Adipose tissue (tissue), 3 donors: ENCODE measurements around the gene NHERF2. TPM values are rescaled to one million over a fixed set of nuclear protein-coding genes. Genes with fewer than 3 reads are reported as not detected.

Source experiments
- H3K27ac ChIP-seq: one replicate; pipeline ENCODE4 v1.5.1; 2013; ENCODE audit warnings: low read depth, low read length
- WGBS, 3 donors: extraction: QIAGEN DNeasy Blood & Tissue Kit; methylation state at CpG; one replicate each; pipeline ENCODE4 v1.1.7; 2013; 5-methylcytosine and 5-hydroxymethylcytosine counted together
- polyA plus RNA-seq, 3 donors: library from polyadenylated mRNA; stranded (reverse); fragments of 200-250 nt; gene quantifications; one replicate each; pipeline ENCODE4 v1.2.3, GENCODE V29; 2013
- donor health status: healthy with polysubstance abuse.
- donor health status: Bipolar disorder and iron deficiency.
- donor health status: healthy.

The NHERF2 gene
- polyA plus RNA-seq, 3 donors = 28.8 to 317 (median 232) TPM

GRCh38 chr16:2019518-2019920 is 7.2 kb upstream of the NHERF2 start, which contains the start of gene NPW:
Gene NPW, plus strand, starts transcription at chr16:2019785.
- H3K27ac ChIP-seq = no peak within 1 kb of the TSS
- 3 to 7% (median 5%) methylated on average over 14 to 33 of the region's 33 CpGs for WGBS, 3 donors

- no peak overlapping the region for H3K27ac ChIP-seq
- WGBS, 3 donors = 1 to 3% (median 2%) methylated on average over 77 to 96 of the region's 96 CpGs
Measured at GRCh38 chr16:2019921-2020831, 6.5 kb upstream of the NHERF2 start.

DNA sequence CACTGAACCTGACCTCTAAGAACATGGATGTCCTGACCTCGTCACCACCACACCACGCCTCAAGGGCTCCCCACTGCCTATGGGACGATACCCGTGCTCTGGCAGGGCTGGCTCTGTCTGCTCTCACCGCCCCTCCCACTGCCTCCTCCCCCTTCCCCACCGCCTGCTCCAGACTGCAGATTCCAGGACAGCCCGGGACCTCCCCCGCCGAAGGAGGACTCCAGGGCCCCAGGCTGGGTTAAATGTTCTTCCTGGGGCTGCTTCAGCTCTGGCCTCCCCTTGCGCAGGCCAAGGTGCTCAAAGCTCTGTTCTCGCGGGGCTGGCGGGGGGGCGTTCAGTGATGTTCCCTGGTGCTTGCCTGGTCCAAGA is 4.0 kb upstream of the NHERF2 start:
- H3K27ac ChIP-seq = no peak overlapping the region
- 2 to 3% (median 3%) methylated on average over 14 of the region's 14 CpGs for WGBS, 3 donors

DNA sequence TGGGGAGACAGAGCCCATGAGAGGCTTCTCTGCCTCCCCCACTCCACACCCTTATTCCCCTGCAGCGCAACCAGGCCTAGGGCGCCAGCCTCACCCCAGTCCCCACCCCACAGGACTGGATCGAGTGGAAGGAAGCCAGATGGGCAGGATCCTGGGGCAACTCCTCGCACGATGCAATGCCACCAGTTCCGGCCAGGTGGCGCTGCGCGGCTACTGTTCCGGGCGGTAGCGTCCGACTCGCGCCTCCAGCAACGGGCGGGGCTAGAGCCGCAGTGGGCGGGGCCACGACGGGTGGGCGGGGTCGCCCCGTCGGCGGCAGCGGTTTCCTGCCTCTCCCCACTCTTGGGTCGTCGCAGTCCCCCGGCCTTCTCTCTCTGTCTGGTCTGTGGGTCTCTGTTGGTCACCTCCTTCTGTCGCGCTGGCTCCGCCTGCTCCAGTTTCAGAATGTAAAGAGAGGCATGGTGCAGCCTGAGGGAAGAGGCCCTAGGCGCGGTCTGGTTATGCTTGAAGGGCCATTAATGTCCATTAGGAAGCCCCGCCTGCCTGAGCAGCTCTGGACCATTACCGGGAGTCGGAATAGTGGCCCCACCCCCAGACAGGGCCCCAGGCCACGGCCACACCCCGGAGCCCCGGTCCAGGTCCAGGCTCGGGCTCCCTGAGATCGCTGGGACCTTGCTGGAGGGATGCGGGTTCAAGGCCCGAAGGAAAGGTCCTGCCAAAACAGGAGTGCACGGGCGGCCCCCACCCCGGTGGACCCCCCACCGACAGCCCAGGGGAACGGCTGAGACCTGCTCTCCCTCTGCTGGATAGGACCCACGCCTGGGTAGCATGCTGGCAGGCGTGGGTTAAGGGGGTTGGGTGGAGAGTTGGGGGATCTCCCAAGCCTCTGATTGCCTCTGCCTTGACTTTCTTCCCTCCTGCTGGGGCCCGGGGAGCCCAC is 3.3 kb upstream of the NHERF2 start:
- no peak overlapping the region for H3K27ac ChIP-seq
- WGBS, 3 donors = 10 to 14% (median 11%) methylated on average over 43 to 53 of the region's 53 CpGs

DNA sequence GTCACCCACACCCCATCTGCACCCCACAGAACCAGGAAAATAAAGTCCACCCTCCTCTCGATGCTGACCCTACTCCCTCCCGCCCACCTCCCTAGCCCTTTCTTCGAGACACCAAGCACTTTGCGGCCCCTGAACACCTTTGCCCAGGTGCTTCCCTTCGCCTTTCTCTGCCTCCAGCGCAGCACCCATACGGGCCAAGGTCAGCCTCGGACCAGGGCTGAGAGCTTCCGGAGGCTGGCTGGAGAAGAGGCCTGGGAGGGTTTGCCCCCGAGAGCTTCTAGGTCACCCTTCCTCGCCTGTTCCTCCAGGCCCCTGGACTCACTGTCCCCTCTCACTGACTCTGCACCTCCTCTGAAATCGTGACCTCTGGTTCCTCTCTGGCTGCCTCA is 2.7 kb upstream of the NHERF2 start:
- 71 to 82% (median 76%) methylated on average over 12 of the region's 12 CpGs for WGBS, 3 donors
- H3K27ac ChIP-seq = no peak overlapping the region

- WGBS, 3 donors = 88 to 100% (median 94%) methylated on average over 12 to 14 of the region's 14 CpGs
- H3K27ac ChIP-seq = no peak overlapping the region
Measured at GRCh38 chr16:2025251-2025650, 1.5 kb upstream of the NHERF2 start.

DNA sequence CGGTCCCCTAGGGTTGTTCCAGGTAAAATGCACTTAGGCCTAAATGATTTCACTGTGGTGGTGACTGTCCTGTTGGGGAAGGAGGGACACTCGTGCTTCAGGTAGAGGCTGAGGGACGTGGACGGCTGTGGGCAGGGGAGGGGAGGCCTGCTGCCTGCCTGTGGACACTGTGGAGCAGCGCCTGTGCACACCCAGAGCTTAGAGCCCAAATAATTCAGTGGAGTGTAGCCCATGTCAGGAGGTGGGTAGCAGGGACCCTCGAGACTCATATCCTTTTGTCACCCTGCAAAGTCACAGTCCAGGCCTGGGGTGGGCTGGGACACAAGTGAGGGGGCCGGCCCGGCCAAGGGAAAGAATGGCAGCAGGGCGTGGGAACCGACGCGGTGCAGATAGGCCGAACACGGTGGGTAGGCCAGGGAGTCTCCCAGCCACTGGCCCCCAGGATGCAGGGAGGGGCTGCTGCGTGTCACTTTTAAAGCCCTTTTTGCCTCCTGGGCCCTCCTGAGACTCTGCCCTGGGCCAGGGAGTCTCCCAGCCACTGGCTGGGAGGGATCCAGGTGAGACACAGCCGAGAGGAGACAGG is 733 bp upstream of the NHERF2 start:
- no peak overlapping the region for H3K27ac ChIP-seq
- 72 to 81% (median 73%) methylated on average over 16 of the region's 16 CpGs for WGBS, 3 donors

DNA sequence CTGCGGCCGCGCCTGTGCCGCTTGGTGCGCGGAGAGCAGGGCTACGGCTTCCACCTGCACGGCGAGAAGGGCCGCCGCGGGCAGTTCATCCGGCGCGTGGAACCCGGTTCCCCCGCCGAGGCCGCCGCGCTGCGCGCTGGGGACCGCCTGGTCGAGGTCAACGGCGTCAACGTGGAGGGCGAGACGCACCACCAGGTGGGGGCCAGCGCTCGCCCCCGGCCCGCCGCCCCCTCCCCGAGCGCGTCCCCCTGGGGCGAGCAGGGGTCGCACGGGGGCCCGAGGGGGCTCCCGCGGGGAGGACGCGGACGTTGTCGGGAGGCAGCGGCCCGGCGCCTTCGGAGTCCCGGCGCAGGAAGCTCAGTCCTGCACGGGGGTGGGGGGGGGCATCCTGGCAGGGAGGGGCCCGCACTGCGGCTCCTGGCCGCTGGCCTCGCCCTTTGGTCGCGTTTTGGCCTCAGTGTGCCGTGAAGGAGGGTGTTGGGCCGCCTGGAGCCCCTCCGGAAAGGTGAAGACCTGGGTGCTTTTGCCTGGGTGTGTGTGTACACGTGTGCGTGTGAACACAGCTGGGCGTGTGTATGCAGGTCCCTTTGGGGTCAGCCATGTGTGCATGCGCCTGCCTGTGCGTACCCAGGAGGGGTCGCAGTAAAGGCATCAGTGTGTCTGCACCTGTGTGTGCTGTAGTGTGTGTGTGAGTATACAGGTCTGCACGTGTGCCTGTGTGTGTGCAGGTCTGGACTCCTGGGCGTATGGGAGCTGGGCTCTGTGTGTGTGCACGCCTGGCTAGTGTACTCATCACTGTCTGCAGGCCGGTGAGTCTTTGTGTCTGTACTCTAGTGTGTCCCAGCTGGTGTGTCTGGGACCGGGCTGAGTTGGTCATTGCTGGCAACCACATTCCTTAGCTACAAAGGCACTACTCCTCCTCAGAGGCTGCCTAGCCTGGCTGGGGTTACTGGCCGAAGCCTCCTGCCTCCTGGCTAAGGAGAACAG is 615 bp downstream of the NHERF2 start:
- WGBS, 3 donors = 4 to 7% (median 5%) methylated on average over 46 to 76 of the region's 76 CpGs
- no peak overlapping the region for H3K27ac ChIP-seq

DNA sequence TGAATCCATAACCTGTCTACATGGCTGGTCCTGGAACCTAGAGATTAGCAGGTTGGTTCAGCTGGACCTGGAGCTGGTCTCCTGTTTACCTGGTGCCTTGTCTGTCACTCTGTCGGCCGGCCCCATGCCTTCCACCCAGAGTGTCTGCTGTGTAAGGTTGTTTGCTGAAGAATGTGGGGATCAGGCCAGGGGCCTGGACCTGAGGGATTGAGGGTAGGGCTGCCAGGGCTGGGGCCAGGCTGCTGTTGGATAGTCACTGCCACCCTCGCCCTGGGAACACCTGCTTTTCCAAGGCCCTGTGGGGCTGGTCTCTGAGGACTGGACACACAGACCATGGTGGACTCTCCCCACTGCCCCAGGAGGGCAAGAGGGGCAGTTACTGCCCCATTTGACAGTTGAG is 1.4 kb downstream of the NHERF2 start:
- no peak overlapping the region for H3K27ac ChIP-seq

DNA sequence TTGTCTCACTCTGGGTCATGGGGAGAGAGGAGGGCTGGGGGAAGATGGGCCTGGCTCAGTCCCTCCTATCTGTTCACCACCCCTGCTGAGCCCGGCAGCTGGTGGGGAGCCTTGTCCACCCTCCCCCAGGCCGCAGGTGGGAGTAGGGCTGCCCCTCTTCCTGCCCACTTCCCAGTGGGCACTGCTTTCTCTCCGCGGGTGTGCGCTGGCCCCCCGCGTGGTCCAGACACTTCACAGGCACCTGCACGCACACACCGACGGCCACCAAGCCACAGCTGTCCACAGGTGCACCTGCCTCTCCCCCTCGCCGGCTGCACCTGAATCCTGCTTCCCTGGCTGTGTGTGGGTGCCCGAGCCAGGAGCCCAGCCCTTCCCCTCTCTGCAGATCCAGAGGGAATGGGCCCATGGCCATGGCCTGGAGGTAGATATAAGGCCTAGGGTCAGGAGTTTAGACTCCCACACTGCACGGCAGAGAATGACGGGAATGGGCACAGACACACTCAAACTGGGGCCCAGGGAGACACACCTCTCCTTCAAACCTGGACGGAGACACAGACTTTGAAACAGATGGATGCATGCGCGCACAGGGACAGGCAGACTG is 2.0 kb downstream of the NHERF2 start:
- no peak overlapping the region for H3K27ac ChIP-seq
- WGBS, 3 donors = 59 to 82% (median 69%) methylated on average over 16 to 18 of the region's 18 CpGs

More for the DNA sequence above, 1.4 kb downstream of the NHERF2 start:
- 26 to 76% (median 61%) methylated on average over 3 of the region's 3 CpGs for WGBS, 3 donors

- 58 to 91% (median 79%) methylated on average over 21 to 22 of the region's 22 CpGs for WGBS, 3 donors
- no peak overlapping the region for H3K27ac ChIP-seq
Measured at GRCh38 chr16:2029350-2029749, 2.6 kb downstream of the NHERF2 start.

GRCh38 chr16:2030036-2030435 is 3.3 kb downstream of the NHERF2 start:
- H3K27ac ChIP-seq = no peak overlapping the region
- 76 to 88% (median 82%) methylated on average over 11 of the region's 11 CpGs for WGBS, 3 donors

DNA sequence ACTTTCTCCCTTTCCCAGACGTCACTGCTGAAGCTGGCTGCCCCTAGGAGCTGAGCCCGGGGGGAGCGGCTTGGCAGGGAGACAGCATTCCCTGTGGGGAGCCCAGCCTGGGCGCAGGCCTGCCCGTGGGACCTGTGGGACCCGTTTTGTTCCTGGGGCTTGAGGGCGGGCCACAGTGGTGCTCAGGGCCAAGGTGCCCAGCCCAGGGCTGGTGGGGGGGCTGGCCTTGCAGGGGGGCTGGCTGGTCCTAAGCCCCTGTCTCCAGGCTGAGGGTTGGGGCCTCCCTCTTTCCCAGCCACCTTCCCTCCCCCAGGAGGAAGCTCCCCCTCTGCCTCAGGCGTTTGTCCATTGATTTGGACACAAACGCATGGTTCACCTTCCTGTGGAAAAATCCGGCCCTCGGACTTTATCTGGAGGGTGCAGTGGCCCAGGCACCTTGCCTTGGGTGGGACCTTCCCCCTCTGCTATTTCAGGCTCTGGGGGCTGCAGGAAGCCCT is 4.4 kb downstream of the NHERF2 start:
- WGBS, 3 donors = 55 to 75% (median 59%) methylated on average over 9 to 11 of the region's 11 CpGs

DNA sequence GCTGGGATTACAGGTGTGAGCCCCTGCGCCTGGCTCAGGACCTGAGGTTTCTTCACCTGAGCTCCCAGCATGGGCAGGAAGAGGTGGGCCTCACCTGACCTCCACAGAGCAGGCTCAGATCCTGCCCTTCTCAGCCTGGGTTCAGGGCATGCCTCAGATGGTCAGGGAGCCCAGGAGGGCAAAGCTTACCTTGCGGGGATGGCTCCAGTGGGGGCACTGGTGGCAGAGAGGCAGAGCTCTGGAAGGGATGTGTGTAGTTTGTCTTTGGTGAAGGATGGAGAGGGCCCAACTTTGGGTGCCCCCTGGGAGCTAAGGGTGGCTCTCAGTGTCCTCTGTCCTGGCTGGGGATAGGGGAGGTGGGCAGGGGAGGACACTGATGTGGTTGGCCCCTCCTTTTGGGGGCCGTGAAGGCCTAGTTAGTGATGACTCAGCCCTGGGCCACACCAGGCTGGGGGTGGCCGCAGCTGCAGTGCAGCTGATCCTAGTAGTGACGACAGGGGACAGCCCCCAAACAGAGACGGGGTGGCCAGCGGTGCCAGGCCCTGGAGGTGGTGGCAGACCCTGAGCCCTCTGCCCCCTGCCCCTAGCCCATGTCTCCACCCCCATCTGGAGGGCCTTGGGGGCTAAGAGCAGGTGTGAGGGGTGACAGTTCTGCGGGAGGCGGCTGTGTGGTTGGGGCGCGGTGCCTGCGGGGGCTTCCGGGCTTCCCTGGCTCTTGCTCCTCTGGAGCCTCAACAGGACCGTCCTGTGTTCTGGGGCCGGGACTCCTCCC is 5.8 kb downstream of the NHERF2 start:
- WGBS, 3 donors = 47 to 81% (median 57%) methylated on average over 15 of the region's 15 CpGs
- H3K27ac ChIP-seq = peak overlapping the region; percentile 76

More for the DNA sequence above, 4.4 kb downstream of the NHERF2 start:
- H3K27ac ChIP-seq = no peak overlapping the region

DNA sequence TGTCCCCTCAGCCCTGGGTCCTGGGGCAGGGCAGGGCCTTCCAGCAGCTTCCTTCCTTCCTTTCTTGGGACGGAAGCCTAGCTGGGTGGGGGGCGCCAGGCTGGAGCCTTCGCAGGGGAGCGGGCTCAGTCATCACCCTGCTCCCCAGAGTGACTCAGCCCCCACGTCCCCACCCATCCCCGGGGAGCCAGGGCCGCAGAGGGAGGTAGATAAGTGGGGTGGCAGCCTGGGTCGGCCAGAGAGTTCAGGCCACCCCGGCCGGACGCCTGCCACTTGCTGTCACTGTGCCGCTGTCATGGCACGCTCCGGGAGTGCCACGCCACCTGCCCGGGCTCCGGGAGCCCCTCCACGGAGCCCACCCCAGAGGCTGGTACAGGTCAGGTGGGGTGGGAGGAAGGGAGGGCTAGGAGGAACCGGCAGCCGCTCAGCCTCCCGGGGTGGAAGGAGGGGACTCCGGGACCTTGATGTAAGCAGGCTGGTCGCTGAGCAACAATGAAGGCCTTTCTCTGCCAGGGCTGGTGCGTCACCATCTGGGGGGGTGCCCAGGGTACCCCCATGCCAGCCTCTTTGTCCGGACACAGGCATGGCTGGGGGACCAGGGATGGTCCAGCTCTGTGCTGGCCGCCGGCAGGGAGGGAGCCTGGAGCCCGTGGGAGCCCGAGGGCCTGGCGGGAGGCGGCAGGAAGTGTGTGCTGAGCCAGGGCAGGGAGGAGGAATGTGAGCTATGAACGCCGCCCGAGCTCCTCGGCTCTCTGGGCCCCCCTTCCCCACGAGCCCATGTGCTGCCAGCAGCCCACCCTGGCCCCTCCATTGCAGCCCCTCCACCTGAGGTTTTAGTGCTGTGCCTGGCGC is 6.6 kb downstream of the NHERF2 start:
- 9 to 41% (median 16%) methylated on average over 33 to 37 of the region's 37 CpGs for WGBS, 3 donors
- H3K27ac ChIP-seq = peak overlapping the region; percentile 76
